HCT116 (cell line): ENCODE results near the gene KRTAP5-9.

Experiments used
- ATF3 ChIP-seq: IDR thresholded peaks from 2 replicates; pipeline ENCODE4 v1.6.1; 2012
- CTCF ChIP-seq, 3 experiments: fragments of 200-600 bp in 1 of 3; sonication (generic) in 1 of 3; IDR thresholded peaks in 2 of 3; conservative IDR thresholded peaks in 1 of 3; 2 replicates each; pipeline ENCODE4 v1.5.1; 2012 to 2017; ENCODE audit warnings: low read depth in 2 of 3, low read length in 2 of 3, antibody characterized with exemption in 1 of 3, borderline replicate concordance in 1 of 3, control low read depth in 1 of 3, mild to moderate bottlenecking in 1 of 3, mixed read lengths in 1 of 3, mixed run types in 1 of 3, moderate library complexity in 1 of 3; ENCODE audit not compliant: insufficient read depth in 1 of 3
- POLR2A ChIP-seq: IDR thresholded peaks from 2 replicates; pipeline ENCODE4 v1.7.0; 2011; ENCODE audit warnings: borderline replicate concordance; ENCODE audit not compliant: insufficient read depth, insufficient read length; ENCODE audit errors: extremely low read depth
- RAD21 ChIP-seq: IDR thresholded peaks from 2 replicates; pipeline ENCODE4 v1.6.1; 2012; ENCODE audit warnings: low read depth, mild to moderate bottlenecking
- TF ChIP-seq, protein P1 (sequence below): IDR thresholded peaks from 2 replicates; pipeline ENCODE4 v1.6.1; 2012

- no peak for TF ChIP-seq CTCF (IDR thresholded peaks at IDR 0.05 in 2 of 3, conservative IDR thresholded peaks at IDR 0.05 in 1 of 3; ENCODE audit: borderline replicate concordance in 1 of 3, insufficient read depth in 1 of 3, low read depth in 2 of 3, low read length in 2 of 3)
- TF ChIP-seq, protein P1, sequence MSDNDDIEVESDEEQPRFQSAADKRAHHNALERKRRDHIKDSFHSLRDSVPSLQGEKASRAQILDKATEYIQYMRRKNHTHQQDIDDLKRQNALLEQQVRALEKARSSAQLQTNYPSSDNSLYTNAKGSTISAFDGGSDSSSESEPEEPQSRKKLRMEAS, result no peak
- TF ChIP-seq POLR2A, result no peak
- no peak for TF ChIP-seq ATF3
- no peak for TF ChIP-seq RAD21
Measured at GRCh38 chr11:71502026-71502425, 46.2 kb upstream of the KRTAP5-9 start.
